GM19043 (cell line): Measurements from ENCODE around the gene HELB.

Source experiments
- ATAC-seq: cut with Tn5 transposase; IDR thresholded peaks from one replicate; pipeline ENCODE4 v1.9.1; 2021; ENCODE audit warnings: low read depth; ENCODE audit not compliant: unreplicated experiment

The HELB gene

DNA sequence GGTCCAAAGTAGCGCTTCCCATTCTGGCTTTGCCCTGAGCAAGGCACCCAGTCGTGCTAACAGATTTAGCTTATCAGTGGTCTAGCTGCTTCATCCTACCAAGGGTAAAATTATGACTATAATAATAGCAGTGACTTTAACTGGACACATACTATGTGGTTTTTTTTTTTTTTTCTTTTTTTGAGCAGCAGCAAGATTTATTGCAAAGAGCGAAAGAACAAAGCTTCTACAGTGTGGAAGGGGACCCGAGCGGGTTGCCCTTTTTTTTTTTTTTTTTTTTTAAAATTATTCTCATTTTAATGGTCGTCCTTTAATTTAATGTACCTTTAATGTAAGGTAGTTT lies 505 bp downstream of the HELB start:
- no peak for ATAC-seq

DNA sequence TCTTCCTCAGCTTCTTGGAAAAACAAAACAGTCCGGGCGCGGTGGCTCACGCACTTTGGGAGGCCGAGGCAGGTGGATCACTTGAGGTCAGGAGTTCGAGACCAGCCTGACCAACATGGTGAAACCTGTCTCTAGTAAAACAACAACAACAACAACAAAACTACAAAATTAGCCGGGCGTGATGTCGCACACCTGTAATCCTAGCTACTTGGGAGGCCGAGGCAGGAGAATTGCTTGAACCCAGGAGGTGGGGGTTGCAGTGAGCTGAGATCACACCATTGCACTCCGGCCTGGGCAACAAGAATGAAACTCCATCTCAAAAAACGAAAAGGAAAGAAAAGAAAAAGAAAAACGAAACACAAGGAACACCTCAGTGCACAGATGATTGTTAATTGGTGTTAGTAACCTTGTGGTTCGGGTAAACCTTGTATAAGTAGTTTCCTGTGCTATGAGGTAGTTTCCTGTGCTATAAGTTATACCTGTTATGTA lies 1.1 kb downstream of the HELB start:
- peak; percentile 45 for ATAC-seq

DNA sequence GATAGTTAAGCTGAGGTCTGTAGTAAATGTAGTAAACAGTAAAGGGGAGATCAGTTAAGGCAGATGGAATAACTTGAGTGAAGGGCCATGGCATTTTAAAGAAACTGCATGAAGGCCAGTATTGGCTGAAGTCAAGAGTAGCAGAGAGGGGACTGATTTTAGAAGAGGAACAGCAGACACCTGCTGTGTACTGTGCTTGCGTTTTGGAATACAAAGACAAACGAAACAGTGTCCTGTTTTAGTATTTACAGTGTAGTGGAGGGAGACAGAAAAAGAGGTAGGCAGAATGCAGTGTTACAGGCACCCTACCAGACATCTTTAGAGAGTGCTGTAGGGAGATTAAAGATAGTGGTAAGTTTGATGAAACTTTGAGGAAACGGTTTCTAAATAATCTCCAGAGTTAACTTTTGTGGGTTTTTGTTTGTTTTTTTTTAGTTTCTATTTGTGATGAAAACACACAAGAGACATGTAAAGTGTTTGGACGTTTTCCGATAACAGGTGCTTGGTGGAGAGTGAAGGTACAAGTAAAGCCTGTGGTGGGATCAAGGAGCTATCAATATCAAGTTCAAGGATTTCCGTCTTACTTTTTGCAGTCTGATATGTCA lies 2.1 kb downstream of the HELB start:
- no peak for ATAC-seq

GRCh38 chr12:66309606-66310005 lies 7.3 kb downstream of the HELB start:
- no peak for ATAC-seq

- ATAC-seq = no peak
These were observed 9.9 kb downstream of the HELB start for GRCh38 chr12:66312189-66312588.

GRCh38 chr12:66314278-66314677 lies 12.0 kb downstream of the HELB start:
- ATAC-seq = no peak

DNA sequence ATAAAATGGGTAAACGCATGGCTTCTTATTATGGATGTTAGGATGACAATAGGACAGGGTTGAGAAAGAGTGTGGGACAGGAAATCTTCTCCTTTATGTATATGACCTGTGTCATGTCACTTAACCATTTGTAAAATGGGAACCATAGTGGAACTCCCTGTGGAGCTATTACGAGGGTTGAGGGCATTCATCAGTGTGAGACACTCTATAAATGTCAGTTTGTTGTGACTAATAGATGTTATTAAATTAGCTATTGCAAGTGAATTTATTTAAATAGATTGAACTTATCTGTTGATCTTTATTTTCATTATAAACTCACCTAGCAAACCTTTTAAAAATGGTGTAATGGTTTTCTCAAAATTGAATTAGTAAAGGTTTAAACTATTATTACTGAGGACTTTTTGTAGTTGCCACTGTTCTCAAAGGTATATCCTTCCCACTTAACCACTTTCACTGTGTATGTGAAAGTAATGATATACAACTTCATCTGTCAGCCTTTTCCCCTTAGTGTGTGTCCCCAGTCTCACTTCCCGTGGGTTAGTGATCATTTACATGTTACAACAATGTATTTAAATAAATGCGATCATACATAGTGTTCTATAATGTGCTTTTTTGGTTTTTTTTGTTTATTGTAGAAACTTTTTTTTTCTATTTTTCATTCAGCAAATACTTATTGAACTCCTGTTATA lies 17.1 kb downstream of the HELB start:
- ATAC-seq = peak; percentile 63

- no peak for ATAC-seq
These were observed 18.7 kb downstream of the HELB start for GRCh38 chr12:66320996-66321395.

GRCh38 chr12:66321435-66321834 lies 19.1 kb downstream of the HELB start:
- no peak for ATAC-seq

DNA sequence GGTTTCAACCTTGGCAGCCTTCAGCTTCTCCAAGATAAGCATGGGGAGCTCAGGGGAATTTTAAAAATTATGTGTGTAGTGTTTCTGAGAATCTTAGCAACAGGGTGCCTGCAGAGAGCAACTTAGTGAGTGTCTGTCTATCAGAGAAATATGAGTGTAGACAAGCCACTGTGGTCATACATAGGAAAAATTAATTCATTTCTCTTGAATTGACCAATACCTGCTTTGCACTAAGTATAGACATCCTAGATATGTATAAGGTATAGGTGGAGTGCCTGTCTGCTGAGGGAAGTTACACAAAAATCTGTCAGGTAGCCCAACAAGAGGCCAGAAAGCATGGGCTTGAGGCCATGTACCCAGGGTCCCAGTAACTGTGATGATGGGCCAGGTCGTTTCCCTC lies 20.7 kb downstream of the HELB start:
- no peak for ATAC-seq

DNA sequence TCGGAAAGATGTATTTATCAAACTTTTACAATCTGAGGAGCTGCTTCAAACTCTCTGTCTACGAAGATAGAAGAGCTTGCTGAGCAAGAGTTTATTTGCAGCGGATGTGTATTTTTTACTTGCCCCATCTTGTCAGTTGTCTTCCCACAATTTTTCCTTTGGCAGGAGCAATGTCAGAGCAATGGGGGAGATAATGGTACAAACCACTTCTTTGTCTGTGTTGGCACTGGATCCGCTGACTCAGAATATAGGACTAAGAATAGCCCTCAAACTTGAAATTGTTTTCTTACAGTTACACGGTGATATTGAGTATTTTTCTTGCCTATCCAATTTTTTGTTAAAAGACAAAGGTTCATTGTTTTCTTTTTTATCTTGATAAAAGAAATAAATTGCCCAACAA lies 27.6 kb downstream of the HELB start:
- no peak for ATAC-seq

- no peak for ATAC-seq
These were observed 28.7 kb downstream of the HELB start for GRCh38 chr12:66331016-66331415.

DNA sequence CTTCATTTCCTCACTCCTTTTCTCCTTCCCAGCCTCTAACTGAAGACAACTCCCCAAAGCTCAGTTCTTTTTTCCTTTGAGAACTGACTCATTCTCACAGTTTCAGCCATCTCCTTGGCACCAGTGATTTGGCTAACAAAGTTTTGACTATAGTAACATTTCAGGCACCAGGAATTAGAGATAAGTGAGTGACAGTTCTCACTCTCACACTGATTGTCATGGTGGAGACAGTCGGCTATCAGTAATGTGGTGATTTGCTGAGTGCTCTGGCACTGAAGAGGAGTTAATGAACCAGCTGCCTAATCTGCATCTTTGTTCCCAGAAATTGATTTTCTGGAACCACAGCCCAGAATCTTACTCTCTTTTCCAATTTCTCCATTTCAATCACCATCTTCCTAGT lies 29.5 kb downstream of the HELB start:
- ATAC-seq = no peak

DNA sequence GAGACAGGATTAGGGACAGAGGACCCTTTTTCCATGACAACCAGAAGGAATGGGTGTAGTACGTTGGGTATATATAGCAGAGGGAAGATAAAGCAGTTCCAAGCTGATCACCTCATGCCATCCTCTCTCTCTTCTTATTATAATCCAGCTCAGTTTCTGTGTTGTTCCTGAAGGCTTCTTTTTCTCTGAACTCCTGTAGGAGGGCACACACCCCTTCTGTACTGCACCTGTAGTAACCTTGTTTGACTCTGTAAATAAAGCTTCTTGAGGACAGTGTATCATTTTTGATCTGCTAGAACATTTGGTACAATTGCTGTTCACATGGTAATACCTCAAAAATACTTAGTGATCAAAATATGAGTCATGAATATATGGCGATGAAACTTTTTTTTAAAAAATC lies 33.5 kb downstream of the HELB start:
- ATAC-seq = no peak

GRCh38 chr12:66337381-66338010 lies 35.2 kb downstream of the HELB start:
- ATAC-seq = no peak

- no peak for ATAC-seq
These were observed 37.8 kb downstream of the HELB start for GRCh38 chr12:66340131-66340530.

- ATAC-seq = no peak
These were observed 38.8 kb downstream of the HELB start for GRCh38 chr12:66341126-66341525.

GRCh38 chr12:66345212-66345611 lies 42.9 kb downstream of the HELB start:
- ATAC-seq = no peak

DNA sequence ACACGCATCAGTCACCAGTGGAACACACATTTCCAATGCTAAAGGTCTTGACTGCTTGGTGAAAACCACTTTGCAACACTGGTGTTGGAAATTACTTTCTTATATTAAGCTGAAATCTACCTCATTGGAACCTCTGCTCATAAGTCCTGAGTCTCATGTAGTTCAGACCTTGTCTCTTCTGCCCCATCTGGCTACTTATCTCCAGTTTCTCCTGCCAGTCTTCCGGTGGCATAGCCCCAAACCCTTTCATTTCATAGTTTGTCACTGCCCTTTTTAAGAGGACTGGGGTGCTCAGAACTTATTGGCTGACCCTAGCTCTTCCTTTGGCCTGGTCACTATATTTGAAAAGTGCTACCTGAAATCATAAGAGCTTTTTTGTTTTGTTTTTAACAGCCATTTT lies 43.7 kb downstream of the HELB start:
- no peak for ATAC-seq

GRCh38 chr12:66351301-66351700 lies 49.0 kb downstream of the HELB start:
- ATAC-seq = no peak

DNA sequence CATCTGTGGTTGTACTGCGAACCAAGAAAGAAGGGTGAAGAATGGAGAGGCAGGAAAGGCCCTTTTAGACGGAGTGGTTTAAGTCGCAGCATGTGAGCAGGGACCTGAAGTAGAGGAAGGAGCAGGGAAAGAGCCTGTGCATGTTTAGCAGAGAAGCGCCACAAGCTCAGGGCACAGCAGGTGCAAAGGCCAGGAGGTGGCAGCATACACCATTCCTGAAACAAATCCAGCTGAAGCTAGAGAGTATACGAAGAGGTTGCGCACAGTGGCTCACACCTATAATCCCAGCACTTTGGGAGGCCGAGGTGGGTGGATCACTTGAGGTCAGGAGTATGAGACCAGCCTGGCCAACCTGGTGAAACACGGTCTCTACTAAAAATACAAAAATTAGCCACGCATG lies 49.9 kb downstream of the HELB start:
- no peak for ATAC-seq

DNA sequence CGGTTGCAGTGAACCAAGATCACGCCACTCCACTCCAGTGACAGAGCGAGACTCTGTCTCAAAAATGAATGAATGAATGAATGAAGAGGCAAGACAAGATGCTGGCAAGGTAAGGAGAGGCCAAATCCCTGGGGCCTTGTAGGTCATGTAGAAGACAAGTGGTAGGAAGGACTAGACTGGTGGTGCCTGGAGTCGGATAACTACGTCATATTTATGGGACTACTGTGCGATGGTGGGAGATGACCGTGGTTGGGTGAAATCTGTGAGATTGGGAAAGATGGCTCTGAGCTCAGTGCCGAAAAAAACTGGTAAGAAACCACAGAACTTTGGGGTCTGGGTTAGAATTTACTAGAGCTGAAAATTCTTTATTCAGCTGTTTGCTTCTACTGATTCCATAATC lies 50.6 kb downstream of the HELB start:
- no peak for ATAC-seq
